Head of caudate nucleus (tissue), 42 donors: ENCODE data around the gene KIR2DL3.
"Not testable (repeated sequence)": the region's sequence is repeated elsewhere in the genome, so short reads cannot be mapped to it uniquely, and the experiment has no call there.

Experiments
- DNase-seq, 42 donors: peaks; one replicate each; pipeline versions ENCODE4 v3.0.0 to v3.0.0-alpha.2; 2020 to 2021; ENCODE audit warnings: mixed read lengths in 7 of 42
- intact Hi-C: fragments of 100-400 bp; cut with DNase I; formaldehyde crosslinking; loops from one replicate; pipeline ENCODE4 v1.15.0; 2022

The KIR2DL3 gene

DNA sequence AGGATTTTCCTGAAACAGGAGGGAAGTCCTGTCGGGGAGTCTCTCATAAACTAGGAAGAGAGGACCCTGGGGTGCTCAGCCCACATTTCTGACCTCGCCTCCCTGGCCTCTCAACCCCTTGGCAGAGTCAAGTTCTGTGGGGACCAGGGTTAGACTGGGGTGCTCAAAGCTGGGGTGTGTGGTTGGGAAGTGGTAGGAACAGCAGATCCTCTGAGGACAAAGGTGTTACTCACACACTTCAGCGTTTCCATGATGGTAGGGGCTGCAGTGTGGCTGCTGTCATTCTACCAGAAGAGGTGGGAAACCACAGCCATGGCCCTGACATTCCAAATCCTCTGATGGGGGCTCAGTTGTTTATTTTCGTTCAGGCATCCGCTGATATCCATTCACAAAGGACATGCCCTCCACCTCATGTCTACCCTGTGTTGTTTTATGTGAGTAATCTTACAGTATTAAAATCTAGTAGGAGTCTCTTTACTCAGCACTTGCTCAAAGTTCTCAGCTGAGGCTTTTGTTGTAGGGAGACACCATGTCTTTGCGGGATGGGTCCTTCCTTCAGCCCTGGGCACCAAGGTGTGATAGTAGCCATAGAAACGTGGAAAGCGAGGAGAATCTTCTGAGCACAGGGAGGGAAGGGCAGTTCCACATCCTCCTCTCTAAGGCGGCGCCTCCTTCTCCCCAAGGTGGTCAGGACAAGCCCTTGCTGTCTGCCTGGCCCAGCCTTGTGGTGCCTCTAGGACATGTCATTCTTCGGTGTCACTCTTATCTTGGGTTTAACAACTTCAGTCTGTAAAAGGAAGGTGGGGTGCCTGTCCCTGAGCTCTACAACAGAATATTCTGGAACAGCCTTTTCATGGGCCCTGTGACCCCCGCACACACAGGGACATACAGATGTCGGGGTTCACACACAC lies 1.5 kb downstream of the KIR2DL3 start:
- intact Hi-C loops = no loop called here

DNA sequence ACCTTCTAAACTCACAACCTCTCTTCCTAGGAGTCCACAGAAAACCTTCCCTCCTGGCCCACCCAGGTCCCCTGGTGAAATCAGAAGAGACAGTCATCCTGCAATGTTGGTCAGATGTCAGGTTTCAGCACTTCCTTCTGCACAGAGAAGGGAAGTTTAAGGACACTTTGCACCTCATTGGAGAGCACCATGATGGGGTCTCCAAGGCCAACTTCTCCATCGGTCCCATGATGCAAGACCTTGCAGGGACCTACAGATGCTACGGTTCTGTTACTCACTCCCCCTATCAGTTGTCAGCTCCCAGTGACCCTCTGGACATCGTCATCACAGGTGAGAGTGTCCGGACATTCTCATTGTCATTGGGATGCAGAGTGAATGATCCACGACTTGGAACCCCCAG lies 3.6 kb downstream of the KIR2DL3 start:
- DNase-seq, intact Hi-C loops: not testable (repeated sequence)

More for the DNA sequence above, 1.5 kb downstream of the KIR2DL3 start:
- no peak for DNase-seq

DNA sequence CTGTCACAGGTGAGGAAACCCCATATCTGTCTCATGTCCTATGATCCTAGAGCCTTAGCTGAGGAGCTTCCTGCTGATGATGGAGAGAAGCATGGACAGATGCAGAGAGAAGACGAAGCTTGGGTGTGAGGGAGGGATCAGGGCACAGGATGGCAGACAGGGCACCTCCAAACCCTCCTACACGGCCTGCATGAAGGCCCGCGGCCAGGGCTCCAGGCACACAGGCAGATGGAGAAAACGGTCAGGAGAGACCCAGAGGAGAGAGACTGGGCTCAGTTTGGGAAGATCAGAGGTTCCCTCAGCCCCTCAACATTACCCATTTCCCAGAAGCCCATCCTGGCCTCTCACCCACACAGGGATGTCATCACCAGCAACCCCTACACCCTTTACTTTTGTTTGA lies 5.8 kb downstream of the KIR2DL3 start:
- DNase-seq, intact Hi-C loops: not testable (repeated sequence)

DNA sequence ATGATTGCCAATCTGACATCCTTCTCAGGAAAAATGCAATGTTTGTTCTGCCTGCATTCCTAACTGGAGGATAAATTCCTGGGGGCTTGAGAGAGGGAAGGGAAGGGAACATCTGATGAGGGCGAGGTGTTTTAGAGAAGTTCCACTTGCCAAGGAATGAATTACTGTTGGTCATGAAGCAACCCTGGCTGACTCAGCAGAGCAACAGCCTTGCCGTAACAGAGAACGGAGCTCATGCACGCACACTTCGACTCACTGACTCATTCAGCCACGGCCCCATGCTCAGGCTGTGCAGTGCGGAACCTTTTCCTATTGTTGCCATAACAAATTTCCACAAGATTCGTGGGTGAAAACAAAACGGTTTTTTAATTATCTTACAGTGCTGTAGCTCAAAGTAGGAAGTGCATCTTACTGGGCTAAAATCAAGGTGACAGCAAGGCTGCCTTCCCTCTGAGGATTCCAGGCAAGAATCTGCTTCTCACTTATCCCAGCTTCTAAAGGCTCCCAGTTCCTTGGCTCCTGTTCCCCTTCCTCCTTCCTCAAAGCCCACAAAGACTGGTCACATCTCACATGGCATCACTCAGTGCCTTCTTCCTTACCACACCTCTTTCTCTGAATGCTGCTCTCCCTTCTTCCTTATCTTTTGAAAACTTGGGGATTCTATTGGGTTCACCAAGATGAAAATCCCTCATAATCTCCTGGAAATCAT lies 9.5 kb downstream of the KIR2DL3 start:
- peak in 5 of 42 donors; percentile 1 to 37 (median 9) for DNase-seq
- intact Hi-C loops = not testable (repeated sequence)

DNA sequence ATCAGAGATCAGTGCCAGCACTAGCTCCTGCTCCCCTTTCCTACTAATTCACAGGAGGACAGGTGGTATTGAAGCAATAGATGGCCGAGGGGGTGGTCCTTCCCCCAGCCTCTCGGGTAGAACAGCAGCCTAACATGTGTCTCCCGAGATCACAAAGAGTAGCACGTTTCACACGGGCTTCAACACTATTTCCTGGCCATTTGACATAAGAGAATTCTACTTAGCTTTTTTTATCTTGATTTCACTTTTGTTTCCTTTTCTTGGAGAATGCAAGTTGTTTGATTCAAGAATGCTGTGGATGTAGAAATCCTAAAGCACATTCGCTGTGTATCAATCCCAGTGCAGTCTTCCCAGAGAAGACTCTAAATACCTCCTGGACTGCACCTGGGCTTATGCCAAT lies 12.0 kb downstream of the KIR2DL3 start:
- intact Hi-C loops, DNase-seq: not testable (repeated sequence)

DNA sequence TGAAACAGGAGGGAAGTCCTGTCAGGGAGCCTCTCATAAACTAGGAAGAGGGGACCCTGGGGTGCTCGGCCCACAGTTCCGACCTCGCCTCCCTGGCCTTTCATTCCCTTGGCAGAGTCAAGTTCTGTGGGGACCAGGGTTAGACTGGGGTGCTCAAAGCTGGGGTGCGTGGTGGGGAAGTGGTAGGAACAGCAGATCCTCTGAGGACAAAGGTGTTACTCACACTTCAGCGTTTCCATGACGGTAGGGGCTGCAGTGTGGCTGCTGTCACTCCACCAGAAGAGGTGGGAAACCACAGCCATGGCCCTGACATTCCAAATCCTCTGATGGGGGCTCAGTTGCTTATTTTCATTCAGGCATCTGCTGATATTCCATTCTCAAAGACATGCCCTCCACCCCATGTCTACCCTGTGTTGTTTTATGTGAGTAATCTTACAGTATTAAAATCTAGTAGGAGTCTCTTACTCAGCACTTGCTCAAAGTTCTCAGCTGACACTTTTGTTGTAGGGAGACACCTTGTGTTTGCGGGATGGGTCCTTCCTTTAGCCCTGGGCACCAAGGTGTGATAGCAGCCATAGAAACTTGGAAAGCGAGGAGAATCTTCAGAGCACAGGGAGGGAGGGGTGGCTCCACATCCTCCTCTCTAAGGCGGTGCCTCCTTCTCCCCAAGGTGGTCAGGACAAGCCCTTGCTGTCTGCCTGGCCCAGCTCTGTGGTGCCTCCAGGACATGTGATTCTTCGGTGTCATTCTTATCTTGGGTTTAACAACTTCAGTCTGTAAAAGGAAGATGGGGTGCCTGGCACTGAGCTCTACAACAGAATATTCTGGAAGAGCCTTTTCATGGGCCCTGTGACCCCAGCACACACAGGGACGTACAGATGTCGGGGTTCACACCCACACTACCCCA lies 18.1 kb downstream of the KIR2DL3 start:
- DNase-seq, intact Hi-C loops: not testable (repeated sequence)

DNA sequence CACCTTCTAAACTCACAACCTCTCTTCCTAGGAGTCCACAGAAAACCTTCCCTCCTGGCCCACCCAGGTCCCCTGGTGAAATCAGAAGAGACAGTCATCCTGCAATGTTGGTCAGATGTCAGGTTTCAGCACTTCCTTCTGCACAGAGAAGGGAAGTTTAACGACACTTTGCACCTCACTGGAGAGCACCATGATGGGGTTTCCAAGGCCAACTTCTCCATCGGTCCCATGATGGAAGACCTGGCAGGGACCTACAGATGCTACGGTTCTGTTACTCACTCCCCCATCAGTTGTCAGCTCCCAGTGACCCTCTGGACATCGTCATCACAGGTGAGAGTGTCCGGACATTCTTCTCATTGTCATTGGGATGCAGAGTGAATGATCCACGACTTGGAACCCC lies 20.3 kb downstream of the KIR2DL3 start:
- intact Hi-C loops = not testable (repeated sequence)

DNA sequence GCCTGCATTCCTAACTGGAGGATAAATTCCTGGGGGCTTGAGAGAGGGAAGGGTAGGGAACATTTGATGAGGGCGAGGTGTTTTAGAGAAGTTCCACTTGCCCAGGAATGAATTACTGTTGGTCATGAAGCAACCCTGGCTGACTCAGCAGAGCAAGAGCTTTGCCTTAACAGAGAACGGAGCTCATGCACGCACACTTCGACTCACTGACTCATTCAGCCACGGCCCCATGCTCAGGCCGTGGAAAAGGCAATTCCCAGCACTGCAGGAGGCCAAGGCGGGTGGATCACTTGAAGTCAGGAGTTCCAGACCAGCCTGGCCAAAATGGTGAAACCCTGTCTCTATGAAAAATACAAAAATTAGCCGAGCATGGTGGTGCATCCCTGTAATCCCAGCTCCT lies 25.9 kb downstream of the KIR2DL3 start:
- intact Hi-C loops = not testable (repeated sequence)
- peak in 1 of 42 donors; percentile 20 for DNase-seq

More for the DNA sequence above, 20.3 kb downstream of the KIR2DL3 start:
- not testable (repeated sequence) for DNase-seq

DNA sequence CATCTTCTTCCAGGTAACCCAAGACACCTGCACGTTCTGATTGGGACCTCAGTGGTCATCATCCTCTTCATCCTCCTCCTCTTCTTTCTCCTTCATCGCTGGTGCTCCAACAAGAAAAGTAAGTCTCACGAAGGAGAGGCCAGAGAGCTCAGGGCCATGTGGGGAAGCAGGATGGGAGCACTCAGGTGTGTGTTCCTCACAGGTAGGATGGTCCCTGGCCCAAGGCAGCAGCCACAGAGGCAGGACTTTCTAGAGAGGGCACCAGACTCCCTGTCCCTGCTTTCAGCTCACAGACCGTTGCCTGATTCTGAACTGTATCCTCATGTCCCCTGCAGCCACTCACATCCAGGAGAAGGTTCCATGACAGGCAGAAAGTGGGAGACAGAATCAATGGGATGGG lies 28.2 kb downstream of the KIR2DL3 start:
- DNase-seq, intact Hi-C loops: not testable (repeated sequence)

DNA sequence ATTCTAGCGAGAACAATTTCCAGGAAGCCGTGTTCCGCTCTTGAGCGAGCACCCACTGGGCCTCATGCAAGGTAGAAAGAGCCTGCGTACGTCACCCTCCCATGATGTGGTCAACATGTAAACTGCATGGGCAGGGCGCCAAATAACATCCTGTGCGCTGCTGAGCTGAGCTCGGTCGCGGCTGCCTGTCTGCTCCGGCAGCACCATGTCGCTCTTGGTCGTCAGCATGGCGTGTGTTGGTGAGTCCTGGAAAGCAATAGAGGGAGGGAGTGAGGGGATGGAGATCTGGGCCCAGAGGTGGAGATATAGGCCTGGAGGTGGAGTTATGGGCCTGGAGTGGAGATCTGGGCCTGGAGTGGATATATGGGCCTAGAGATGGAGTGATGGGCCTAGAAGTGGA lies 31.3 kb downstream of the KIR2DL3 start, which contains the start of gene KIR2DL1:
TSS of gene KIR2DL1 (plus strand) at position 148 of the 400 bp plus-strand sequence. CDS start at position 206, 58 bp downstream.
- intact Hi-C loops, DNase-seq: not testable (repeated sequence)

DNA sequence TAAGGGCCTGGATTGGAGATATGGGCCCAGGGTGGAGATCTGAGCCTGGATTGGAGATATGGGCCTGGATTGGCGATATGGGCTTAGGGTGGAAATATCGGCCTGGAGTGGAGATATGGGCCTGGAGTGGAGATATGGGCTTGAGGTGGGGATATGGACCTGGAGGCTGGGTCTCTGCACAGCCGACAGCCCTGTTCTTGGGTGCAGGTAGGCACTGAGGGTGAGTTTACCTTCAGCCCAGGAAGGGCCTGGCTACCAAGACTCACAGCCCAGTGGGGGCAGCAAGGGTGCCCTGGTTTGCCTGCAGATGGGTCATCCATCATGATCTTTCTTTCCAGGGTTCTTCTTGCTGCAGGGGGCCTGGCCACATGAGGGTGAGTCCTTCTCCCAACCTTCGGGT lies 32.2 kb downstream of the KIR2DL3 start:
- intact Hi-C loops, DNase-seq: not testable (repeated sequence)

DNA sequence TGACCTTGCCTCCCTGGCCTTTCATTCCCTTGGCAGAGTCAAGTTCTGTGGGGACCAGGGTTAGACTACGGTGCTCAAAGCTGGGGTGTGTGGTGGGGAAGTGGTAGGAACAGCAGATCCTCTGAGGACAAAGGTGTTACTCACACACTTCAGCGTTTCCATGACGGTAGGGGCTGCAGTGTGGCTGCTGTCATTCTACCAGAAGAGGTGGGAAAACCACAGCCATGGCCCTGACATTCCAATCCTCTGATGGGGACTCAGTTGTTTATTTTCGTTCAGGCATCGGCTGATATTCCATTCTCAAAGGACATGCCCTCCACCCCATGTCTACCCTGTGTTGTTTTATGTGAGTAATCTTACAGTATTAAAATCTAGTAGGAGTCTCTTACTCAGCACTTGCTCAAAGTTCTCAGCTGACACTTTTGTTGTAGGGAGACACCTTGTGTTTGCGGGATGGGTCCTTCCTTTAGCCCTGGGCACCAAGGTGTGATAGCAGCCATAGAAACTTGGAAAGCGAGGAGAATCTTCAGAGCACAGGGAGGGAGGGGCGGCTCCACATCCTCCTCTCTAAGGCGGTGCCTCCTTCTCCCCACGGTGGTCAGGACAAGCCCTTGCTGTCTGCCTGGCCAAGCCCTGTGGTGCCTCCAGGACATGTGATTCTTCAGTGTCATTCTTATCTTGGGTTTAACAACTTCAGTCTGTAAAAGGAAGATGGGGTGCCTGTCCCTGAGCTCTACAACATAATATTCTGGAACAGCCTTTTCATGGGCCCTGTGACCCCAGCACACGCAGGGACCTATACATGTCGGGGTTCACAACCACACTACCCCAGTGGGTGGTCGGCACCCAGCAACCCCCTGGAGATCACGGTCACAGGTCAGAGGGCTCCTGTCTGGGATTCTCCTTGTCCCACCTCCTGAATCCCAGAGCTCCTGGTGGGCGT lies 33.0 kb downstream of the KIR2DL3 start:
- DNase-seq, intact Hi-C loops: not testable (repeated sequence)

DNA sequence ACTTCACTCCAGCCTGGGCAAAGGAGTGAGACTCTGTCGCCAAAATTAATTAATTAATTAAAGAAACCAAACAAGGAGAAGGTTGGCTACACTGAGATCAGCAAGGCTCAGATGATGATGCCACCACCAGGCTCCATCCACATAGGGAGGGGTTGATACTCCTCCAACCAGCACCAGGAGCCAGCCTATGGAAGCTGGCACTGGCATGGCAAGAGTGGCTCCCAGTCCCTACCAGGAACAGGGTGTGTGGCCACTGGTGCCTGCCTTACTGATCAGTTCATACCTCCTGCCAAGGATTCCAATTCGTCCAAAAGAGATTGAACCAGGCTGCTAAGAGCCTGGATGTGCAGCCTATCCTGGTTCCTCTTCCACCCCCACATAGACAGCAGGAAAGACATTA lies 34.4 kb downstream of the KIR2DL3 start:
- DNase-seq, intact Hi-C loops: not testable (repeated sequence)

DNA sequence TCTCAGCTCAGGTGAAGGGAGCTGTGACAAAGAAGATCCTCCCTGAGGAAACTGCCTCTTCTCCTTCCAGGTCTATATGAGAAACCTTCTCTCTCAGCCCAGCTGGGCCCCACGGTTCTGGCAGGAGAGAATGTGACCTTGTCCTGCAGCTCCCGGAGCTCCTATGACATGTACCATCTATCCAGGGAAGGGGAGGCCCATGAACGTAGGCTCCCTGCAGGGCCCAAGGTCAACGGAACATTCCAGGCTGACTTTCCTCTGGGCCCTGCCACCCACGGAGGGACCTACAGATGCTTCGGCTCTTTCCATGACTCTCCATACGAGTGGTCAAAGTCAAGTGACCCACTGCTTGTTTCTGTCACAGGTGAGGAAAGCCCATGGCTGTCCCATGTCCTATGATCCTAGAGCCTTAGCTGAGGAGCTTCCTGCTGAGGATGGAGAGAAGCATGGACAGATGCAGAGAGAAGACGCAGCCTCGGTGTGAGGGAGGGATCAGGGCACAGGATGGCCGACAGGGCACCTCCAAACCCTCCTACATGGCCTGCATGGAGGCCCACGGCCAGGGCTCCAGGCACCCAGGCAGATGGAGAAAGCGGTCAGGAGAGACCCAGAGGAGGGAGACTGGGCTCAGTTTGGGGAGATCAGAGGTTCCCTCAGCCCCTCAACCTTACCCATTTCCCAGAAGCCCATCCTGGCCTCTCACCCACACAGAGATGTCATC lies 36.9 kb downstream of the KIR2DL3 start:
- intact Hi-C loops, DNase-seq: not testable (repeated sequence)

DNA sequence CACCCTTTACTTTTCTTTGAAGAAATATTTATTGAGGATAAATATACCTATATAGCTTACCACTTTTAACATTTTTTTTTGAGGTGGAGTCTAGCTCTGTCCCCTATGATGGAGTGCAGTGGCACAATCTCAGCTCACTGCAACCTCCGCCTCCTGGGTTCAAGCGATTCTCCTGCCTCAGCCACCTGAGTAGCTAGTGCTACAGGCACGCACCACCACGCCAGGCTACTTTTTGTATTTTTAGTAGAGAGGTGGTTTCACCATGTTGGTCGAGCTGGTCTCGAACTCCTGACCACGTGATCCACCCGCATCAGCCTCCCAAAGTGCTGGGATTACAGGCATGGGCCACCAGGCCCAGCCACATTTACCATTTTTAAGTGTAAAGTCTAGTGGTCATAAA lies 37.5 kb downstream of the KIR2DL3 start:
- DNase-seq, intact Hi-C loops: not testable (repeated sequence)

DNA sequence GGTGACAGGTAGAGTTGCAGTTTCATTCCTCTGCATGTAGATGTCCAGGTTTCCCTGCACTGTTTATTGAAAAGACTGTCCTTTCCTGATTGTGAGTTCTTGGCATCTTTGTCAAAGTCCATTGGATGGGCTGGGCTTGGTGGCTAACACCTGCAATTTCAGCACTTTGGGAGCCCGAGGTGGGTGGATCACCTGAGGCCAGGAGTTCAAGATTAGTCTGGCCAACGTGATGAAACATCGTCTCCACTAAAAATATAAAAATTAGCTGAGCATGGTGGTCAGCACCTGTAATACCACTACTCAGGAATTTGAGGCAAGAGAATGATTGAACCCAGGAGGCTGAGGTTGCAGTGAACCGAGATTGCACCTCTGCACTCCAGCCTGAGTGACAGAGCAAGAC lies 39.5 kb downstream of the KIR2DL3 start:
- not testable (repeated sequence) for DNase-seq

DNA sequence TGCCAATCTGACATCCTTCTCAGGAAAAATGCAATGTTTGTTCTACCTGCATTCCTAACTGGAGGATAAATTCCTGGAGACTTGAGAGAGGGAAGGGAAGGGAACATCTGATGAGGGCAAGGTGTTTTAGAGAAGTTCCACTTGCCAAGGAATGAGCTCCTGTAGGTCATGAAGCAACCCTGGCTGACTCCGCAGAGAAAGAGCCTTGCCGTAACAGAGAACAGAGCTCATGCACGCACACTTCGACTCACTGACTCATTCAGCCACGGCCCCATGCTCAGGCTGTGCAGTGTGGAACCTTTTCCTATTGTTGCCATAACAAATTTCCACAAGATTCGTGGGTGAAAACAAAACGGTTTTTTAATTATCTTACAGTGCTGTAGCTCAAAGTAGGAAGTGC lies 40.6 kb downstream of the KIR2DL3 start:
- DNase-seq, intact Hi-C loops: not testable (repeated sequence)

More for the DNA sequence above, 39.5 kb downstream of the KIR2DL3 start:
- intact Hi-C loops = not testable (repeated sequence)
